ENCODE measurements around the gene KCNJ10.

GRCh38 chr1:159952932-159953331 lies 117.0 kb downstream of the KCNJ10 start:
- TF ChIP-seq ISL1 (CRISPR knock-in tag; IDR thresholded peaks at IDR 0.05): no peak
- TF ChIP-seq ZFP3 (CRISPR knock-in tag; IDR thresholded peaks at IDR 0.05): no peak
- TF ChIP-seq SNAI2 (CRISPR knock-in tag; IDR thresholded peaks at IDR 0.05): no peak
- no peak for TF ChIP-seq CREB5 (CRISPR knock-in tag; IDR thresholded peaks at IDR 0.05; ENCODE audit: low read depth)
- no peak for TF ChIP-seq GLIS3 (CRISPR knock-in tag; IDR thresholded peaks at IDR 0.05)
- no peak for TF ChIP-seq PATZ1 (CRISPR knock-in tag; IDR thresholded peaks at IDR 0.05; ENCODE audit: borderline replicate concordance)
- TF ChIP-seq TOX (CRISPR knock-in tag; IDR thresholded peaks at IDR 0.05; ENCODE audit: borderline replicate concordance): no peak
